GM12878 (cell line): Measurements from ENCODE around the gene RGSL1. TPM values are rescaled to one million over a fixed set of nuclear protein-coding genes. Genes with fewer than 3 reads are reported as not detected.

Source experiments
- ATAC-seq: fragments of 200-7000 bp; cut with Tn5 transposase; 3 replicates; pipeline ENCODE4 v1.9.1; 2020; ENCODE audit warnings: mild to moderate bottlenecking, moderate library complexity
- BruUV-seq: library from RNA; stranded (reverse); fragments of 400-500 nt; replicated peaks from 2 replicates; lab custom pipeline; 2021; lab: Mats Ljungman, UMichigan
- CTCF ChIA-PET: fragments of 300-600 bp; sonication (Branson Sonifier 250); formaldehyde crosslinking; extraction: SDS; loops from one replicate; lab custom pipeline; 2021; ENCODE audit warnings: inconsistent platforms; lab: Yijun Ruan, JAX
- POLR2A ChIA-PET: fragments of 350-600 bp; formaldehyde crosslinking; extraction: SDS; loops from one replicate; lab custom pipeline; 2021; ENCODE audit warnings: inconsistent platforms; lab: Charles Lee
- RAD21 ChIA-PET: fragments of 300-600 bp; sonication (Branson Sonifier 250); formaldehyde crosslinking; loops from one replicate; lab custom pipeline; 2023; ENCODE audit warnings: antibody characterized with exemption; ENCODE audit not compliant: unreplicated experiment; lab: Charles Lee
- SMC1A ChIA-PET: fragments of 300-600 bp; sonication (Branson Sonifier 250); formaldehyde crosslinking; loops from one replicate; lab custom pipeline; 2023; ENCODE audit not compliant: unreplicated experiment, uncharacterized antibody; lab: Charles Lee
- DNase-seq: peaks from one replicate; pipeline ENCODE4 v3.0.0-alpha.2; 2011; ENCODE audit warnings: low read depth, low spot score
- FAIRE-seq: peaks from 3 replicates; lab custom pipeline; 2011; peaks lifted over from hg19 to GRCh38; lab: Jason Lieb, UNC
- H2AFZ ChIP-seq: 2 replicates; pipeline ENCODE4 v1.6.0; 2011; ENCODE audit warnings: low read depth, low read length, control low read depth; ENCODE audit not compliant: control insufficient read depth
- H3K27ac ChIP-seq: 2 replicates; pipeline ENCODE4 v1.5.1; 2011; ENCODE audit warnings: control low read depth; ENCODE audit not compliant: control insufficient read depth, insufficient read depth
- H3K27me3 ChIP-seq, 2 experiments: replicated peaks in 1 of 2; 2 replicates each; pipeline versions ENCODE4 v1.6.0 to v1.6.1; 2011; ENCODE audit warnings: low read length in 1 of 2; ENCODE audit not compliant: control insufficient read depth in 2 of 2, insufficient read depth in 2 of 2
- H3K36me3 ChIP-seq, 2 experiments: 2 replicates each; pipeline ENCODE4 v1.5.1; 2011; ENCODE audit warnings: low read length in 1 of 2; ENCODE audit not compliant: control insufficient read depth in 2 of 2, insufficient read depth in 2 of 2
- H3K4me1 ChIP-seq: 2 replicates; pipeline ENCODE4 v1.6.1; 2011; ENCODE audit warnings: mild to moderate bottlenecking, low read length, moderate library complexity, mixed read lengths; ENCODE audit not compliant: control insufficient read depth, insufficient read depth
- H3K4me2 ChIP-seq: 2 replicates; pipeline ENCODE4 v1.6.0; 2011; ENCODE audit warnings: control low read depth; ENCODE audit not compliant: control insufficient read depth, insufficient read depth
- H3K4me3 ChIP-seq: fragments of 200-600 bp; sonication (generic); 2 replicates; pipeline ENCODE4 v1.5.1; 2016
- H3K79me2 ChIP-seq: 2 replicates; pipeline ENCODE4 v1.6.0; 2011; ENCODE audit warnings: low read length; ENCODE audit not compliant: control insufficient read depth, insufficient read depth
- H3K9ac ChIP-seq: 2 replicates; pipeline ENCODE4 v1.8.0; 2011; ENCODE audit warnings: low read length, control low read depth, mixed read lengths; ENCODE audit not compliant: control insufficient read depth, insufficient read depth
- H3K9me3 ChIP-seq: replicated peaks from 3 replicates; pipeline ENCODE4 v1.5.1; 2011; ENCODE audit warnings: mild to moderate bottlenecking, low read length; ENCODE audit not compliant: control insufficient read depth, insufficient read depth
- H4K20me1 ChIP-seq: 2 replicates; pipeline ENCODE4 v1.6.0; 2011; ENCODE audit not compliant: control insufficient read depth, insufficient read depth
- BRCA1 ChIP-seq: IDR thresholded peaks from 2 replicates; pipeline ENCODE4 v1.6.1; 2011; ENCODE audit warnings: low read depth, low read length, improper control_type of control experiment
- CHD2 ChIP-seq: IDR thresholded peaks from 2 replicates; pipeline ENCODE4 v1.6.1; 2011; ENCODE audit warnings: low read depth, low read length, improper control_type of control experiment, borderline replicate concordance
- EP300 ChIP-seq, 2 experiments: fragments of 150-350 bp in 1 of 2; IDR thresholded peaks; 2 replicates each; pipeline ENCODE4 v1.6.1; 2011 to 2012; ENCODE audit warnings: low read depth in 2 of 2, low read length in 2 of 2, borderline replicate concordance in 1 of 2, improper control_type of control experiment in 1 of 2, inconsistent platforms in 1 of 2; ENCODE audit not compliant: control insufficient read depth in 1 of 2
- IKZF1 ChIP-seq: fragments of 450-650 bp; conservative IDR thresholded peaks from 2 replicates; pipeline ENCODE4 v1.6.1; 2017; ENCODE audit warnings: antibody characterized with exemption, mild to moderate bottlenecking
- MTA2 ChIP-seq: fragments of 450-650 bp; IDR thresholded peaks from 2 replicates; pipeline ENCODE4 v1.6.1; 2016; ENCODE audit warnings: low read depth, mild to moderate bottlenecking, moderate library complexity
- NR2F1 ChIP-seq: fragments of 450-650 bp; conservative IDR thresholded peaks from 2 replicates; pipeline ENCODE4 v1.6.1; 2017; ENCODE audit warnings: mild to moderate bottlenecking
- RUNX3 ChIP-seq: IDR thresholded peaks from 2 replicates; pipeline ENCODE4 v1.6.1; 2012; ENCODE audit warnings: low read length, inconsistent platforms
- SPI1 ChIP-seq: IDR thresholded peaks from 2 replicates; pipeline ENCODE4 v1.6.1; 2011; ENCODE audit warnings: low read depth, mild to moderate bottlenecking, low read length, moderate library complexity, borderline replicate concordance; ENCODE audit not compliant: insufficient read depth
- ZNF384 ChIP-seq: IDR thresholded peaks from 2 replicates; pipeline ENCODE4 v1.6.1; 2012; ENCODE audit warnings: low read depth, mild to moderate bottlenecking, low read length, improper control_type of control experiment, borderline replicate concordance
- WGBS: methylation state at CpG from one replicate; pipeline ENCODE4 v1.1.6; 2016; ENCODE audit warnings: low lambda C conversion rate; ENCODE audit not compliant: insufficient replicate concordance, insufficient coverage; ENCODE audit errors: missing lambda C conversion rate; 5-methylcytosine and 5-hydroxymethylcytosine counted together
- in situ Hi-C: fragments of 300-500 bp; cut with MboI; formaldehyde crosslinking; loops from 9 replicates; pipeline ENCODE4 v1.14.3; 2018; ENCODE audit warnings: mixed read lengths
- intact Hi-C: fragments of 100-400 bp; cut with micrococcal nuclease; formaldehyde crosslinking; loops from one replicate; pipeline ENCODE4 v1.14.2; 2022; ENCODE audit not compliant: unreplicated experiment
- polyA plus RNA-seq, 11 experiments: library from polyadenylated mRNA; depleted of rRNA in 4 of 11; unstranded in 6 of 11; stranded (reverse) in 5 of 11; fragments of >200 nt; fragmentation: Nextera tagmentation in 4 of 11; fragmentation: Illumina TruSeq in 1 of 11; extraction: Ambion mirVana in 4 of 11; extraction: Trizol in 1 of 11; gene quantifications; 1 replicate in 1 of 11; 2 replicates in 10 of 11; pipeline versions ENCODE4 v1.2.1 to v1.2.3, GENCODE V29; 2011 to 2016; ENCODE audit warnings: inconsistent platforms in 2 of 11, missing spikeins in 2 of 11, low read depth in 1 of 11
- total RNA-seq, 4 experiments: library from RNA; depleted of rRNA in 3 of 4; stranded (reverse); fragments of >200 nt in 3 of 4; fragmentation: Illumina TruSeq in 1 of 4; extraction: Trizol in 1 of 4; gene quantifications; 2 replicates each; pipeline versions ENCODE4 v1.2.1 to v1.2.3, GENCODE V29; 2013 to 2021
- TF ChIP-seq, protein P1 (sequence below): IDR thresholded peaks from 2 replicates; pipeline ENCODE4 v1.6.1; 2012; ENCODE audit warnings: low read depth, low read length, improper control_type of control experiment
- TF ChIP-seq, protein P2 (sequence below): fragments of 450-650 bp; conservative IDR thresholded peaks from 2 replicates; pipeline ENCODE4 v1.6.1; 2017; ENCODE audit warnings: mild to moderate bottlenecking, moderate library complexity
- TF ChIP-seq, protein P3 (sequence below): IDR thresholded peaks from 2 replicates; pipeline ENCODE4 v1.6.1; 2011; ENCODE audit warnings: low read depth, mild to moderate bottlenecking, low read length, moderate library complexity, borderline replicate concordance; ENCODE audit errors: extremely low read depth
- TF ChIP-seq, protein P4 (sequence below): fragments of 450-650 bp; IDR thresholded peaks from 2 replicates; pipeline ENCODE4 v1.6.1; 2014; ENCODE audit warnings: mild to moderate bottlenecking

The RGSL1 gene
- total and polyA plus RNA-seq, 10 of the 15 experiments (the other 5 are each of a cell fraction or from before 2014, with no cell fraction given), result 0.05 to 0.28 (median 0.27) TPM; not detected in 5

DNA sequence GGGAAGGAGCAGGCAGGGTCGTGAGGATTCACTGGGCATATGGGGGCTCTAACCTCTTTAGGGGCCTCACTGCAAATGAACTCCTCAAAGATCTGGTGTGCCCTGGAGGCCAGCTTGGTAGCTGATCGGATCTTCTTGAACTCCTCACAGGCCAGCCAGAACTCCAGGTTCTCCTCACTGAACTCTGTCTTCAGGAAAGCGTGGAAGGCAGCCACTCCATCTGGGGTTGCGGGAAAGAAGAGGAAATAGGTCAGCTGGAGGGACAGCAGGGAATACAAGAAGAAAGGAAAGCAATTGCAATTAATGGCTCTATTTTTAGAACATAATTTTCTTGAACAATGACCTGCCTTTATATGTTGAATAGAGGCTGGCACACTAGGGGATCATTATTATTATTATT lies 152.0 kb downstream of the RGSL1 start:
- TF ChIP-seq CHD2, result no peak
- TF ChIP-seq, protein P1, sequence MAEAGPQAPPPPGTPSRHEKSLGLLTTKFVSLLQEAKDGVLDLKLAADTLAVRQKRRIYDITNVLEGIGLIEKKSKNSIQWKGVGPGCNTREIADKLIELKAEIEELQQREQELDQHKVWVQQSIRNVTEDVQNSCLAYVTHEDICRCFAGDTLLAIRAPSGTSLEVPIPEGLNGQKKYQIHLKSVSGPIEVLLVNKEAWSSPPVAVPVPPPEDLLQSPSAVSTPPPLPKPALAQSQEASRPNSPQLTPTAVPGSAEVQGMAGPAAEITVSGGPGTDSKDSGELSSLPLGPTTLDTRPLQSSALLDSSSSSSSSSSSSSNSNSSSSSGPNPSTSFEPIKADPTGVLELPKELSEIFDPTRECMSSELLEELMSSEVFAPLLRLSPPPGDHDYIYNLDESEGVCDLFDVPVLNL, result no peak
- TF ChIP-seq, protein P2, sequence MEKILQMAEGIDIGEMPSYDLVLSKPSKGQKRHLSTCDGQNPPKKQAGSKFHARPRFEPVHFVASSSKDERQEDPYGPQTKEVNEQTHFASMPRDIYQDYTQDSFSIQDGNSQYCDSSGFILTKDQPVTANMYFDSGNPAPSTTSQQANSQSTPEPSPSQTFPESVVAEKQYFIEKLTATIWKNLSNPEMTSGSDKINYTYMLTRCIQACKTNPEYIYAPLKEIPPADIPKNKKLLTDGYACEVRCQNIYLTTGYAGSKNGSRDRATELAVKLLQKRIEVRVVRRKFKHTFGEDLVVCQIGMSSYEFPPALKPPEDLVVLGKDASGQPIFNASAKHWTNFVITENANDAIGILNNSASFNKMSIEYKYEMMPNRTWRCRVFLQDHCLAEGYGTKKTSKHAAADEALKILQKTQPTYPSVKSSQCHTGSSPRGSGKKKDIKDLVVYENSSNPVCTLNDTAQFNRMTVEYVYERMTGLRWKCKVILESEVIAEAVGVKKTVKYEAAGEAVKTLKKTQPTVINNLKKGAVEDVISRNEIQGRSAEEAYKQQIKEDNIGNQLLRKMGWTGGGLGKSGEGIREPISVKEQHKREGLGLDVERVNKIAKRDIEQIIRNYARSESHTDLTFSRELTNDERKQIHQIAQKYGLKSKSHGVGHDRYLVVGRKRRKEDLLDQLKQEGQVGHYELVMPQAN, result no peak
- TF ChIP-seq IKZF1, result no peak
- no peak for TF ChIP-seq SPI1
- TF ChIP-seq EP300 (IDR thresholded peaks at IDR 0.05; ENCODE audit: borderline replicate concordance in 1 of 2, control insufficient read depth in 1 of 2, low read depth in 2 of 2, low read length in 2 of 2), result no peak
- TF ChIP-seq NR2F1, result no peak
- no peak for TF ChIP-seq MTA2
- TF ChIP-seq RUNX3, result no peak
- no peak for TF ChIP-seq ZNF384
- TF ChIP-seq, protein P3, sequence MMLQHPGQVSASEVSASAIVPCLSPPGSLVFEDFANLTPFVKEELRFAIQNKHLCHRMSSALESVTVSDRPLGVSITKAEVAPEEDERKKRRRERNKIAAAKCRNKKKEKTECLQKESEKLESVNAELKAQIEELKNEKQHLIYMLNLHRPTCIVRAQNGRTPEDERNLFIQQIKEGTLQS, result no peak
- TF ChIP-seq BRCA1, result no peak
- TF ChIP-seq, protein P4, sequence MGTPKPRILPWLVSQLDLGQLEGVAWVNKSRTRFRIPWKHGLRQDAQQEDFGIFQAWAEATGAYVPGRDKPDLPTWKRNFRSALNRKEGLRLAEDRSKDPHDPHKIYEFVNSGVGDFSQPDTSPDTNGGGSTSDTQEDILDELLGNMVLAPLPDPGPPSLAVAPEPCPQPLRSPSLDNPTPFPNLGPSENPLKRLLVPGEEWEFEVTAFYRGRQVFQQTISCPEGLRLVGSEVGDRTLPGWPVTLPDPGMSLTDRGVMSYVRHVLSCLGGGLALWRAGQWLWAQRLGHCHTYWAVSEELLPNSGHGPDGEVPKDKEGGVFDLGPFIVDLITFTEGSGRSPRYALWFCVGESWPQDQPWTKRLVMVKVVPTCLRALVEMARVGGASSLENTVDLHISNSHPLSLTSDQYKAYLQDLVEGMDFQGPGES, result no peak
- TF ChIP-seq, all 136 proteins: peak for 0
- SMC1A ChIA-PET, result interaction anchor here (0.7 to 28.0 kb wide), 10 partner anchors 13 to 185 kb away, joined by 3 to 1145 read pairs (median 18); partner anchors contain the start of genes NPL, RGS8 and RNASEL
- peak overlapping the region; percentile 64 for H3K9ac ChIP-seq
- in situ Hi-C loops, result no loop called here
- intact Hi-C loops, result loop anchor here (1.0 to 5.0 kb wide), 3 partner anchors 115 to 235 kb away; partner anchors contain the start of gene DHX9
- RAD21 ChIA-PET, result interaction anchor here (1.2 to 23.0 kb wide), 9 partner anchors 13 to 208 kb away, joined by 3 to 946 read pairs (median 9); partner anchors contain the start of gene RNASEL
- H3K4me1 ChIP-seq, result peaks cover 11% of the 10 kb centered on the region
- H3K4me3 ChIP-seq, result peak overlapping the region; percentile 85
- no peak for DNase-seq
- no peaks in the 10 kb centered on the region for H3K27me3 ChIP-seq
- CTCF ChIA-PET, result interaction anchor here (0.7 to 37.4 kb wide), 10 partner anchors 12 to 187 kb away, joined by 3 to 1888 read pairs (median 24); partner anchors contain the start of genes NPL and RNASEL
- ATAC-seq, result peak; percentile 1; the same call in 2 of the 3 replicates
- no TSS peak for BruUV-seq
- peak overlapping the region; percentile 78 for H3K4me2 ChIP-seq
- POLR2A ChIA-PET, result interaction anchor here (1.0 to 4.6 kb wide), 2 partner anchors 10 to 180 kb away, joined by 4 to 34 read pairs; no protein-coding TSS in a partner anchor
- peak overlapping the region; percentile 0 for H3K27ac ChIP-seq
- FAIRE-seq, result no peak
- no peak overlapping the region for H2AFZ ChIP-seq
- H3K36me3 ChIP-seq, result peaks cover 11 to 24% of the 10 kb centered on the region in 2 experiments; a peak in 3 of 4 replicates
- no peaks in the 10 kb centered on the region; the same call in 1 of the 2 replicates for H4K20me1 ChIP-seq
- 47% methylated on average over 4 of the region's 4 CpGs for WGBS
- no peaks in the 10 kb centered on the region for H3K9me3 ChIP-seq
- H3K79me2 ChIP-seq, result peaks cover 37% of the 10 kb centered on the region
